ENCODE measurements around the gene CACHD1. TPM values are rescaled to one million over a fixed set of nuclear protein-coding genes. Genes with fewer than 3 reads are reported as not detected.
A peak's percentile ranks its signal among the peaks of the same experiment; 100 is the strongest.

Gene CACHD1
- total and polyA plus RNA-seq, 10 donors: 1.1 to 17.3 (median 11.4) TPM

DNA sequence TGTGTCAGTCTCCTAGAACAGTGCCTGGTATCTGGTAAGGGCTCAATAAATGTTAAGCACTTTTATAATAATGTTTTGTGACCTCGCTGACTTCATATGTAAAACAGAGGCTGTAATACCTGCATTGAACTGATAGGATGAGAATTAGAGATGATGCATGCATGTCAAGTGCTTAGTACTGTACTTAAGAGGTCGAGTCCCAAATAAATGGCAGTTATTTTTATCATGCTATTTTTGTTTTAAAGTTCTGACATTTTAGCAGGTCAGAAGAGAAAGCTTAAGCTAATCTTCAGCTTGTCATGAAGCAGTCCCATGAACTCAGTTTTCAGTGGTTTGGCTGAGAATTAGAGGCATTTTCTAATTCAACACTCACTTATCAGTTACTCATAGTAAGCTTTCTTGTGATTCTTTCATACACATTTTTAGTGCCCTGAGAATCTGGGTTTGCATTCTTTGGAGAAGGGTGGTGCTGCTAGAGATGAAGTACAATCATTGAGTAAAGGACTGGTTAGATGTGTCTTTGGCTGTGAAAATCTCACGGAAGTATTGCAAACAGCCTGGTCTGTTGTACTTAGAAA lies 199.3 kb downstream of the CACHD1 start:
- WGBS, 5 donors: 73 to 85% (median 80%) methylated on average over 3 of the region's 3 CpGs
- Histone ChIP-seq H3K27me3 (replicated peaks in 1 of 7) (no peaks in the 10 kb centered on the region), H3K4me3 (no peak overlapping the region), H3K4me1 (no peaks in the 10 kb centered on the region), H3K9me3 (no peaks in the 10 kb centered on the region), H3K27ac (no peak overlapping the region), H3K36me3 (peaks cover 0 to 14% (median 4%) of the 10 kb centered on the region in 6 donors)
- DNase-seq: no peak
- TF ChIP-seq POLR2A (IDR thresholded peaks at IDR 0.05) (no peak), POLR2AphosphoS5 (IDR thresholded peaks at IDR 0.05) (no peak)
- TF ChIP-seq, protein P1, sequence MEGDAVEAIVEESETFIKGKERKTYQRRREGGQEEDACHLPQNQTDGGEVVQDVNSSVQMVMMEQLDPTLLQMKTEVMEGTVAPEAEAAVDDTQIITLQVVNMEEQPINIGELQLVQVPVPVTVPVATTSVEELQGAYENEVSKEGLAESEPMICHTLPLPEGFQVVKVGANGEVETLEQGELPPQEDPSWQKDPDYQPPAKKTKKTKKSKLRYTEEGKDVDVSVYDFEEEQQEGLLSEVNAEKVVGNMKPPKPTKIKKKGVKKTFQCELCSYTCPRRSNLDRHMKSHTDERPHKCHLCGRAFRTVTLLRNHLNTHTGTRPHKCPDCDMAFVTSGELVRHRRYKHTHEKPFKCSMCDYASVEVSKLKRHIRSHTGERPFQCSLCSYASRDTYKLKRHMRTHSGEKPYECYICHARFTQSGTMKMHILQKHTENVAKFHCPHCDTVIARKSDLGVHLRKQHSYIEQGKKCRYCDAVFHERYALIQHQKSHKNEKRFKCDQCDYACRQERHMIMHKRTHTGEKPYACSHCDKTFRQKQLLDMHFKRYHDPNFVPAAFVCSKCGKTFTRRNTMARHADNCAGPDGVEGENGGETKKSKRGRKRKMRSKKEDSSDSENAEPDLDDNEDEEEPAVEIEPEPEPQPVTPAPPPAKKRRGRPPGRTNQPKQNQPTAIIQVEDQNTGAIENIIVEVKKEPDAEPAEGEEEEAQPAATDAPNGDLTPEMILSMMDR (IDR thresholded peaks at IDR 0.05 in 8 of 11, conservative IDR thresholded peaks at IDR 0.05 in 3 of 11): no peak
- intact Hi-C loops (cut with DNase I; ENCODE audit: low total_unique reads): no loop called here

DNA sequence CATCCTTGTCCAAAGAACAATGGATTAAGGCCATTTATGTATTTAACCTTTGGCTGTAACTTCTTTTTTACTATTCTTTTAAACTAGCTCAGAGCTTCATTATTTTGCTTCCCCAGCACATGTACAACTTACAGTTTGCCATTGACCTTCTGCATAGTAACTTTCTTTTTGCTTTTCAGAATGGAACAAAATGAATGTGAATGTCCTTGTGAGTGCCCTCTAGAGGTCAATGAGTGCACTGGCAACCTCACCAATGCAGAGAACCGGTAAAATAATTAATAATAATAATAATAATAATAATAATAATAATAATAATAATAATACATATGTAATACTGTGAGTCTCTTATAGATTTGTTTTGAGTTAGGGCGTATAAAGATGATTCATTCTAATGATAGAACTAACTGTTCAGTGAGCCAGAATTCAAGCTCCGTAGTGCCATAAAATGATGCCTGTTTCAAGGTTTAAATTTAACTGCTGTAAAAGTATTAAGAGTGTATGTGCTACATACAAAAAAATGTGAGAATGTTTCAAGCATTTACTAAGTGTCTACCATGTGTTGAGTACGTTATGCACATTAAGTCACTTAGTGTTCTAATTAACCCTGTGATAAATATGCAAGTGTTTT lies 205.9 kb downstream of the CACHD1 start:
- no peaks in the 10 kb centered on the region for H3K27me3 ChIP-seq (replicated peaks in 1 of 7)
- intact Hi-C loops (cut with DNase I; ENCODE audit: low total_unique reads): loop anchor here (10.0 kb wide), 1 partner anchor 201 kb away; the partner anchor contains the start of gene CACHD1
- H3K9me3 ChIP-seq: no peaks in the 10 kb centered on the region
- H3K36me3 ChIP-seq: peaks cover 0 to 28% (median 3%) of the 10 kb centered on the region in 6 donors
- H3K27ac ChIP-seq: no peak overlapping the region
- WGBS, 5 donors: 61 to 69% (median 66%) methylated on average over 4 of the region's 4 CpGs
- no peaks in the 10 kb centered on the region for H3K4me1 ChIP-seq
- TF ChIP-seq, protein P1 (IDR thresholded peaks at IDR 0.05 in 8 of 11, conservative IDR thresholded peaks at IDR 0.05 in 3 of 11): peak in 8 of 11 experiments; percentile 32 to 71 (median 67)
- TF ChIP-seq POLR2AphosphoS5 (IDR thresholded peaks at IDR 0.05): no peak
- H3K4me3 ChIP-seq: no peak overlapping the region
- no peak for DNase-seq

DNA sequence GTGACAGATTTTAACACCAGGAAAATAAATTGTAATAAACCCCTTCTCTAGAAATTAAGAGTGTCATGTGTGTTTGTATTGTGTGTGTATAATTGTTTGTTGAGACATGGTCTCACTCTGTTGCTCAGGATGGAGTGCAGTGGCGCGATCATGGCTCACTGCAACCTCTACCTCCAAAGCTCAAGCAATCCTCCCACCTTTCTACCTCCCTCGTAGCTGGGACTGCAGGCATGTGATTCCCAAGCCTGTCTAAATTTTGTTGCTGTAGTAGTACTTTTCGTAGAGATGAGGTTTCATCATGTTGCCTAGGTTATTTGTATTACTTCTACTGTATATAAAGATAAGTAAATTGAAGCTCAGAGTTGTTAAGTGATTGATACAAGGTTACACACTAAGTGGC lies 206.5 kb downstream of the CACHD1 start:
- Histone ChIP-seq H3K4me3 (no peak overlapping the region), H3K4me1 (no peaks in the 10 kb centered on the region), H3K27ac (no peak overlapping the region), H3K27me3 (replicated peaks in 1 of 7) (no peaks in the 10 kb centered on the region), H3K36me3 (peaks cover 0 to 28% (median 3%) of the 10 kb centered on the region in 6 donors), H3K9me3 (no peaks in the 10 kb centered on the region)
- DNase-seq: no peak
- TF ChIP-seq POLR2A (IDR thresholded peaks at IDR 0.05): no peak
- TF ChIP-seq POLR2AphosphoS5 (IDR thresholded peaks at IDR 0.05): no peak
- TF ChIP-seq, protein P1 (IDR thresholded peaks at IDR 0.05 in 8 of 11, conservative IDR thresholded peaks at IDR 0.05 in 3 of 11): no peak
- intact Hi-C loops (cut with DNase I; ENCODE audit: low total_unique reads): loop anchor here (10.0 kb wide), 1 partner anchor 202 kb away; the partner anchor contains the start of gene CACHD1
- WGBS, 5 donors: 82 to 93% (median 93%) methylated on average over 4 of the region's 4 CpGs

DNA sequence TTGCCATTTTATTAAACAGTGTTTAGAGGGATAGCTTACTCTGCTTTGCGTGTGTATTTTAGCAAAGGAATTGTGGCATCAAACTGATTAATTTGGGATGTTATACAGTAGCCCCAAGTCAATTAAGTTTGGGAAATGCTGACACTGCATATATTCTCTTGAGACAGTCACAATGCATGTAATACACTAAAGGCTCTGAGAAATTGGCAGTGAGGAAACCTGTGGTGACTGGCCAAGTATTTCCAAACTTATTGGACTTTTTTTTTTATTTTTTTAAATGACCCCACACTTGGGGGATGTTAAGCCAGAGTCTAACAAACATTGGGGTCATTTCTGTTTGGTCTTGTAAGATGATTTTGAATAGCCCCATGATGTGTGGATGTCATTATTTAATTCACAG lies 207.6 kb downstream of the CACHD1 start:
- DNase-seq: no peak
- Histone ChIP-seq H3K4me1 (no peaks in the 10 kb centered on the region), H3K36me3 (peaks cover 0 to 36% (median 3%) of the 10 kb centered on the region in 6 donors), H3K9me3 (no peaks in the 10 kb centered on the region), H3K27me3 (replicated peaks in 1 of 7) (no peaks in the 10 kb centered on the region), H3K4me3 (no peak overlapping the region), H3K27ac (no peak overlapping the region)
- TF ChIP-seq, protein P1 (IDR thresholded peaks at IDR 0.05 in 8 of 11, conservative IDR thresholded peaks at IDR 0.05 in 3 of 11): no peak
- TF ChIP-seq POLR2A (IDR thresholded peaks at IDR 0.05) (no peak), POLR2AphosphoS5 (IDR thresholded peaks at IDR 0.05) (no peak)
- WGBS, 5 donors: 82 to 97% (median 89%) methylated on average over 1 of the region's 1 CpG
- intact Hi-C loops (cut with DNase I; ENCODE audit: low total_unique reads): loop anchor here (10.0 kb wide), 1 partner anchor 203 kb away; the partner anchor contains the start of gene CACHD1
